GM06990 (cell line): ENCODE data around the gene KCNK16.

ENCODE experiments used
- DNase-seq: peaks from one replicate; pipeline ENCODE4 v3.0.0-alpha.2; 2011; ENCODE audit not compliant: insufficient read length; ENCODE audit errors: extremely low read depth
- H3K27me3 ChIP-seq: replicated peaks from 2 replicates; pipeline ENCODE4 v1.6.0; 2011; ENCODE audit warnings: low read length; ENCODE audit not compliant: control insufficient read depth, insufficient read depth
- H3K36me3 ChIP-seq: 2 replicates; pipeline ENCODE4 v1.5.1; 2011; ENCODE audit warnings: low read length; ENCODE audit not compliant: control insufficient read depth, insufficient read depth
- H3K4me3 ChIP-seq: replicated peaks from 2 replicates; pipeline ENCODE4 v1.5.1; 2011; ENCODE audit warnings: low read depth, mild to moderate bottlenecking, control low read depth, low read length
- TF ChIP-seq, protein P1 (sequence below): IDR thresholded peaks from 2 replicates; pipeline ENCODE4 v1.5.1; 2011; ENCODE audit warnings: low read length, control low read depth, mild to moderate bottlenecking, inconsistent platforms; ENCODE audit not compliant: insufficient read depth, poor library complexity, severe bottlenecking

Gene KCNK16

DNA sequence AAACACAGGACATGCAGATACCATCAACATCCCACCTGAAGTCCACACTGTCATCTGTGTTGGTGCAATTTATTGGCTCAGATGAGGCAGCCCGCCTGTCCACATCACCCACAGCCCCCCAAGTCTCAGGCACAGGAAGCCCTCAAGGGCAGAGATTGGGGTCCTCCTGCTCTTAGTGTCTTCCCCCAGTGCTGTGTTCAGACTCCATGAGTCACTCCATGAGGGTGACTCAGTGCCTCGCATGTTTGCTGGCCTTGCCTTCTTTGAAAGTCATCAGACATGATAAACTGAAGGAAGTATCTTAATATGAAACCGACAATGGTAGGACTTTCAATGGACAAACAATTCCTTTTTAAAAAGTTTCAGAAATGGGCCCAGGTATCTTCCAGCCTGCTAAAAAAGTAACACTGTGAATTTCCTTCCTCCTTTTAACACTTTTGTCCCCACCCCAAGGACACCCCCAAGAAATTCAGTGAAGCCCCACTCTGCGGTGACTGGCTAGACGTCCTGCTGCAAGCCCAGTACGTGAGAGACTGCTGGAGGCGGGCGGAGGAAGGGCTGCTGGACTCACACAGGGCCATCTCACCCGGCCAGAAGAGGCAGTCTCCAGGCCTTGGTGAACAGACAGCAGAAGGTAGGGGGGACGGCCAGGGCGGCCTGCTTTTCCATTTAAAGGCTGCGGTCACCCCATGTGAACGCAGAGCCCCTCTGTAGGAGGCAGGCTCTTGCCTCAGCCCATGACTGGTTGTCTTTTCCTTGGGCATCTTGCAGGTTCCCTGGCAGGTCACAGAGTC is 43.0 kb upstream of the KCNK16 start:
- H3K27me3 ChIP-seq = no peaks in the 10 kb centered on the region
- H3K36me3 ChIP-seq = no peaks in the 10 kb centered on the region
- TF ChIP-seq, protein P1, sequence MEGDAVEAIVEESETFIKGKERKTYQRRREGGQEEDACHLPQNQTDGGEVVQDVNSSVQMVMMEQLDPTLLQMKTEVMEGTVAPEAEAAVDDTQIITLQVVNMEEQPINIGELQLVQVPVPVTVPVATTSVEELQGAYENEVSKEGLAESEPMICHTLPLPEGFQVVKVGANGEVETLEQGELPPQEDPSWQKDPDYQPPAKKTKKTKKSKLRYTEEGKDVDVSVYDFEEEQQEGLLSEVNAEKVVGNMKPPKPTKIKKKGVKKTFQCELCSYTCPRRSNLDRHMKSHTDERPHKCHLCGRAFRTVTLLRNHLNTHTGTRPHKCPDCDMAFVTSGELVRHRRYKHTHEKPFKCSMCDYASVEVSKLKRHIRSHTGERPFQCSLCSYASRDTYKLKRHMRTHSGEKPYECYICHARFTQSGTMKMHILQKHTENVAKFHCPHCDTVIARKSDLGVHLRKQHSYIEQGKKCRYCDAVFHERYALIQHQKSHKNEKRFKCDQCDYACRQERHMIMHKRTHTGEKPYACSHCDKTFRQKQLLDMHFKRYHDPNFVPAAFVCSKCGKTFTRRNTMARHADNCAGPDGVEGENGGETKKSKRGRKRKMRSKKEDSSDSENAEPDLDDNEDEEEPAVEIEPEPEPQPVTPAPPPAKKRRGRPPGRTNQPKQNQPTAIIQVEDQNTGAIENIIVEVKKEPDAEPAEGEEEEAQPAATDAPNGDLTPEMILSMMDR = no peak
- no peak overlapping the region for H3K4me3 ChIP-seq
- no peak for DNase-seq

DNA sequence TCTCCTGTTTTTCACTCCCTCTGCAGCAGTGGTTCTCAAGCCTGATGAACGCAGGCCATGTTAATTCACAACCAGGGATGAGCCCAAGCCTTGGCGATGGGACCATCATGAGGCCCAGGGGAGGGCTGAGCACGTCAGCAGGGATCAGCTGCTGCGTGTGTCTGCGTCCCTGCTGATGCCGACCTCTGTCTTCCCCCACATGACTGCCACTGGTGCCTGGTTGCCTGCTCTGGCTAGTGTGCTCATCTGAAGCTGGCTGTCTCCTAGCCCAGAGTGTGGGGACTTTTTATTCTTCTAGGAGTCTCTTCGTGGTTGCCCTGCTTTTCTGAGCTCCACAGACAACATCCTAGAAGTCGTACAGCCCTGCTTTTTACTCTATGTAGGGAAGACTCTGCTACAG is 40.8 kb upstream of the KCNK16 start:
- no peak overlapping the region for H3K4me3 ChIP-seq
- no peaks in the 10 kb centered on the region for H3K36me3 ChIP-seq
- no peaks in the 10 kb centered on the region for H3K27me3 ChIP-seq
- TF ChIP-seq, protein P1 = no peak
- no peak for DNase-seq

DNA sequence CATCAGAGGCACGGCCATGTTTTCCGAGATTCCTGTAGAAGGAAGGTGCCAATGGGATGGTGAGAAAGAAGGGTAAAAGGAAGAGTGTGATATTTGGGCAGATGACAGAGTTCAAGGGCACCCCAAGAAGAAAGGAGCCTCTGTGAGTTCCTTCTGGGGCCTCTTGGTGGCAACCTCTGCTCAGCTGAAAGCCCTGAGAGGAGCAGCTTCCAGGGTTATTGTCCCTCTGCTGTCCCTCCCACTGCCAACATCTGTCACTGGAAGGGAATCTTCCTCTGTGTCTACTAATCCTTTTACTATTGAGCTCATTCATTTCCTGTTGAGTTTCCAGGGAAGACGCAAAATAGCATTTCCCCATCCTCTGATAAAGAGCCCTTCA is 40.0 kb upstream of the KCNK16 start:
- DNase-seq = no peak
- Histone ChIP-seq H3K4me3 (no peak overlapping the region), H3K36me3 (no peaks in the 10 kb centered on the region), H3K27me3 (no peaks in the 10 kb centered on the region)
- TF ChIP-seq, protein P1 = peak; percentile 23

DNA sequence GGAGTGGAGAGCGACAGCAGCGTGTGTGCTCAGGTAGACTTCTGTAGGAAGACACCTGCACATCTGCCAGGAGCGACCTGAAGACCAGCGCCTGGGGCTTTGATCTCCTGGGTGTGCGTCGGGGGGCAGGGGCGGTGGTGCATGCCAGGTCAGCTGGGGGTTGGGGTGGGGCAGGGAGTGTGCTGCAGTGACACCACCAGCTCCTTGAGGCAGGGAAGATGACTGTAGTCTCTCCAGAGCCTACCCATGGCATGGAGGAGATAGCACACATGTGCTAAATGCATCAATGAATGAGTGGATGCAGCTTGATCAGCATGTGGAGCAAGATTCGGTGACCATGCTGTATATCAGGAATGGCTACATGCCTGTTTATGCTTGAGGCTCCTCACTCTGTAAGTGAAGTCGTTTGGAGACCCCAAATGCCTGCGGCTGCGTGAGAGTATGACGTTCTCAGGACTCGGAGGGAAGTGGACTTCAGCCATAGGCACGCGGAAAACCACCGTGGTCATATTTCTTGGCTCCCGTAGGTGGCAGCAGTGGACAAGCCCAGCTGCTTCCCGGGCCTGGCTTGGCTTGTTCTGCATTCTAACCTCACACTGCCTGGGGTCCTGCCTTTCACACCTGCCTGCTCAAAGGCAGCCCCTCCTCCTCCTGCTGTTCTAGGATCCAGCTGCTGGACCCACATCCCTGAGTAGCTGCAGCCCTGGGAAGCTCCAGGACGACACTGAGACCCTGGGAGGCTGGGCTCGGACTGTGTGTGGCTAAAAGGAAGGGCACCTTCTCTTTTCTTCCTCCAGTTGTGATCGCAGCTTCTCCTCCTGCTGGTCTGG is 39.4 kb upstream of the KCNK16 start:
- no peak for DNase-seq
- Histone ChIP-seq H3K27me3 (no peaks in the 10 kb centered on the region), H3K4me3 (no peak overlapping the region), H3K36me3 (no peaks in the 10 kb centered on the region)
- TF ChIP-seq, protein P1 = peak; percentile 85

DNA sequence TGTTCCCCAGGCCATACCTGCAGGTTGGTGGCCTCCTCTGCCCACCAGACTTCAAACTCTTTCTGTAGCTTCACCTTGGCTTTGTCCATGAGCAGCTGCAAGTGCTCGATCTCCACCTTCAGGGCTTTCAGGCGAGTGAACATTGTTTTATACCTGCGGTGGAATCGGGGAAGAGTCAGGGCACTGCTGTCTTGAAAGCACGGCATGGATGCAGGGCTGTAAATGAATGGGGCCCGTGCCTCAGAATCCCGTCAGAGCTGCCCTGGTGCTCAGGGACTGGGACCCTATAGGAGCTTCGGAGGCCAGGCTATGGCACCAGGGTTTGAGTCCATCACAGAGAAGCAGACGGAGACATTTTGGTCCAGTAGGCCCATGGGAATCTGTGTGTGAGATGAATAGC is 37.9 kb upstream of the KCNK16 start:
- Histone ChIP-seq H3K36me3 (no peaks in the 10 kb centered on the region), H3K27me3 (no peaks in the 10 kb centered on the region), H3K4me3 (no peak overlapping the region)
- no peak for DNase-seq
- TF ChIP-seq, protein P1 = no peak
